T-helper 2 cell (primary cell): Measurements from ENCODE around the gene WNT8B.

Experiments used
- DNase-seq, 5 experiments: peaks; one replicate each; pipeline versions ENCODE4 v3.0.0 to v3.0.0-alpha.2; 2012 to 2022

The WNT8B gene

GRCh38 chr10:100519311-100520051, 56.7 kb downstream of the WNT8B start, which contains the start of gene SEC31B:
TSS of gene SEC31B (minus strand) at chr10:100519861. CDS start at chr10:100516952, 2,909 bp downstream.
- no peak for DNase-seq

GRCh38 chr10:100520811-100521210, 58.0 kb downstream of the WNT8B start:
- no peak for DNase-seq

GRCh38 chr10:100522107-100522801, 59.4 kb downstream of the WNT8B start:
- DNase-seq: no peak

- DNase-seq: no peak
These were observed 60.1 kb downstream of the WNT8B start for GRCh38 chr10:100522945-100523344.

GRCh38 chr10:100524206-100524605, 61.4 kb downstream of the WNT8B start:
- DNase-seq: no peak

- DNase-seq: no peak
These were observed 61.8 kb downstream of the WNT8B start for GRCh38 chr10:100524638-100525037.

- peak in 1 of 5 experiments; percentile 56 for DNase-seq
These were observed 65.5 kb downstream of the WNT8B start for GRCh38 chr10:100528123-100528886.

GRCh38 chr10:100528921-100529474, 66.2 kb downstream of the WNT8B start:
- DNase-seq: peak in 1 of 5 experiments; percentile 3

GRCh38 chr10:100529475-100530298, 66.9 kb downstream of the WNT8B start, which contains the start of gene NDUFB8:
TSS of gene NDUFB8 (minus strand) at chr10:100529871. CDS start at chr10:100529851, 20 bp downstream.
- peak; percentile 60 to 89 (median 77) for DNase-seq

- DNase-seq: peak in 1 of 5 experiments; percentile 50
These were observed 69.0 kb downstream of the WNT8B start for GRCh38 chr10:100531761-100532160.
